ENCODE data around the gene EFCAB8. TPM values are rescaled to one million over a fixed set of nuclear protein-coding genes. Genes with fewer than 3 reads are reported as not detected.
A peak's percentile ranks its signal among the peaks of the same experiment; 100 is the strongest.
"Not testable (repeated sequence)": the region's sequence is repeated elsewhere in the genome, so short reads cannot be mapped to it uniquely, and the experiment has no call there.

The EFCAB8 gene
- total RNA-seq, 2 experiments from 2014 or later = 0.25 to 0.55 TPM

DNA sequence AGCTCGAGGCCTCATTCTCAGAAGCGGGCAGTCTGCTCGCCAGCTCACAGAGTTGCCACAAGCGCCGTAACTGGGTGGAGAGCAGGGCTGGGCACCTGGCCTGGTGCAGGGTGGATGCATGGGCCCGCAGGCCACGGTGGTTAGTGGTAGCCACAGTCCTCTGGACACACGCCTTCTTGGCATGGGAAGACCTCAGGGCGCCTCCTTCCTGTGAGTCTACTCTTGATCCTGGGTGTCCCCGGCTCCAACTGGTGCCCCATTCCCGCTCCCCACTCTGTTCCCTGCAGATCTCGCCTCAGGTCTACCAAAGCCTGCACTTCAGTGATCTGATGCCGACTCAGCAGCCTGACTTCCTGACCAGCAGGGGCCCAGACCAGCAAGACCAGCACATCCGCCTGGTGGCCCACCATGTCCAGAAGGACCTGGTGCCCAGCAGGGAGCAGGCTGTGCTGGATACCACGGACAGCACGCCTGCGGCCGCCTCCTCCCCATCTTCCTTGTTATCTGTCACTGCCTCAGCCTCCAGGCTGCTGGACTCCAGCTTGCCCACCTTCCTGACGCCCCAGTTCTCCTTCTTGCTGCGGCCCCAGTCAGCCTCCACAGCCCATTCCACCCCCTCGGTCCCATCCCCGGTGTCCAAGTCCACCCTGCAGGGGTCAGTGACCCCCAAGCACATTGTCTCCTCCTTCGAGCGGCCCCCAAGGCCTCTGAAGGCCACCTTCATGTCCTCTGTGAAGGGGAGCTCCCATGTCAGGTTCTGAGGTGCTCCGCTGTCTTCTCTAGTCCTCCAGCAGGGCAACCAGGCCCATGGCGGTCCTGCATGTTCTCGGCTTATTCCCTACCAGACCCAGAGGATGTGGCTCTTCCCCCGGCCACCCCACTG is 102.4 kb downstream of the EFCAB8 start:
- Mint-ChIP-seq H3K9me3 (peaks cover 14% of the 10 kb centered on the region), H3K27me3 (peaks cover 3% of the 10 kb centered on the region), H3K27ac (no peak overlapping the region), H3K36me3 (ENCODE audit: low read depth) (peaks cover 15% of the 10 kb centered on the region), H3K4me1 (peaks cover 11% of the 10 kb centered on the region), H3K4me3 (no peak overlapping the region)
- POLR2A ChIA-PET = no interaction called here
- DNase-seq = peak; percentile 12
- CTCF ChIA-PET = no interaction called here

GRCh38 chr20:32962053-32962452 is 103.3 kb downstream of the EFCAB8 start:
- peak; percentile 13 for DNase-seq
- H3K4me1 Mint-ChIP-seq = peaks cover 20% of the 10 kb centered on the region
- H3K27ac Mint-ChIP-seq = no peak overlapping the region
- H3K9me3 Mint-ChIP-seq = peaks cover 10% of the 10 kb centered on the region
- ChIA-PET CTCF (interaction anchor here (0.7 kb wide), 1 partner anchor 19 kb away, joined by 3 read pairs; no protein-coding TSS in a partner anchor), POLR2A (no interaction called here)
- peaks cover 10% of the 10 kb centered on the region for H3K36me3 Mint-ChIP-seq (ENCODE audit: low read depth)
- H3K4me3 Mint-ChIP-seq = no peak overlapping the region
- peaks cover 2% of the 10 kb centered on the region for H3K27me3 Mint-ChIP-seq

- peak; percentile 12 for DNase-seq
- H3K4me3 Mint-ChIP-seq; POLR2A ChIA-PET; H3K27ac Mint-ChIP-seq; H3K27me3 Mint-ChIP-seq; H3K9me3 Mint-ChIP-seq; H3K36me3 Mint-ChIP-seq (ENCODE audit: low read depth): not testable (repeated sequence)
- CTCF ChIA-PET = interaction anchor here (0.7 to 0.8 kb wide), 2 partner anchors 9 to 19 kb away, joined by 3 to 4 read pairs; no protein-coding TSS in a partner anchor
- H3K4me1 Mint-ChIP-seq = peaks cover 26% of the 10 kb centered on the region
These were observed 103.9 kb downstream of the EFCAB8 start for GRCh38 chr20:32962646-32963045.

DNA sequence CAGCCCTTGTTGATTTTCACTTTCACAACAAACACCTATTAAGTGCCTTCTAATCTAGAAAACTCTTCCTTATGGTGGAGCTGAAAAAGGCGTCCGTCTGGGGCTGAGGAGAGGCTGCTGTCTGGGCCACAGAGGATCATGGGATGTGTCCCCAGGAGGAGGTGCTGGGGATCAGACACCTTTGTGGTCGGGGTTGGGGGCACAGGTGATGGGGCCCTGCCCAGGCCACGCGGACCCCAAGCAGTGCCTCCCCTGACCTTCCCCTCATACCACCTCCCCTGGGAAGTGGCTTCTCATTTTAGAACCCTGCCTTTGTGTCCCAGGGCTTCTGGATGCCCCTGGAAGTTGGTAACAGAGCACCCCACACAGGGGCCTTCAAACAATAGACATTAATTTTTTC is 104.5 kb downstream of the EFCAB8 start:
- POLR2A ChIA-PET = interaction anchor here (1.1 kb wide), 1 partner anchor 9 kb away, joined by 3 read pairs; no protein-coding TSS in a partner anchor
- peaks cover 32% of the 10 kb centered on the region for H3K4me1 Mint-ChIP-seq

GRCh38 chr20:32964575-32964974 is 105.9 kb downstream of the EFCAB8 start:
- Mint-ChIP-seq H3K36me3 (ENCODE audit: low read depth) (no peaks in the 10 kb centered on the region), H3K4me1 (peaks cover 46% of the 10 kb centered on the region), H3K27ac (no peak overlapping the region), H3K27me3 (no peaks in the 10 kb centered on the region), H3K9me3 (no peaks in the 10 kb centered on the region), H3K4me3 (no peak overlapping the region)
- CTCF ChIA-PET = no interaction called here
- POLR2A ChIA-PET = interaction anchor here (4.9 kb wide), 1 partner anchor 19 kb away, joined by 21 read pairs; no protein-coding TSS in a partner anchor
- peak; percentile 14 for DNase-seq

More for the DNA sequence above, 104.5 kb downstream of the EFCAB8 start:
- H3K9me3 Mint-ChIP-seq = peaks cover 1% of the 10 kb centered on the region
- peaks cover 1% of the 10 kb centered on the region for H3K36me3 Mint-ChIP-seq (ENCODE audit: low read depth)
- CTCF ChIA-PET = interaction anchor here (0.8 kb wide), 1 partner anchor 9 kb away, joined by 4 read pairs; no protein-coding TSS in a partner anchor
- no peak overlapping the region for H3K27ac Mint-ChIP-seq
- H3K27me3 Mint-ChIP-seq = no peaks in the 10 kb centered on the region
- H3K4me3 Mint-ChIP-seq = no peak overlapping the region
- DNase-seq = peak; percentile 12

- no peak overlapping the region for H3K4me3 Mint-ChIP-seq
- H3K27me3 Mint-ChIP-seq = no peaks in the 10 kb centered on the region
These were observed 106.4 kb downstream of the EFCAB8 start for GRCh38 chr20:32965115-32965514.

DNA sequence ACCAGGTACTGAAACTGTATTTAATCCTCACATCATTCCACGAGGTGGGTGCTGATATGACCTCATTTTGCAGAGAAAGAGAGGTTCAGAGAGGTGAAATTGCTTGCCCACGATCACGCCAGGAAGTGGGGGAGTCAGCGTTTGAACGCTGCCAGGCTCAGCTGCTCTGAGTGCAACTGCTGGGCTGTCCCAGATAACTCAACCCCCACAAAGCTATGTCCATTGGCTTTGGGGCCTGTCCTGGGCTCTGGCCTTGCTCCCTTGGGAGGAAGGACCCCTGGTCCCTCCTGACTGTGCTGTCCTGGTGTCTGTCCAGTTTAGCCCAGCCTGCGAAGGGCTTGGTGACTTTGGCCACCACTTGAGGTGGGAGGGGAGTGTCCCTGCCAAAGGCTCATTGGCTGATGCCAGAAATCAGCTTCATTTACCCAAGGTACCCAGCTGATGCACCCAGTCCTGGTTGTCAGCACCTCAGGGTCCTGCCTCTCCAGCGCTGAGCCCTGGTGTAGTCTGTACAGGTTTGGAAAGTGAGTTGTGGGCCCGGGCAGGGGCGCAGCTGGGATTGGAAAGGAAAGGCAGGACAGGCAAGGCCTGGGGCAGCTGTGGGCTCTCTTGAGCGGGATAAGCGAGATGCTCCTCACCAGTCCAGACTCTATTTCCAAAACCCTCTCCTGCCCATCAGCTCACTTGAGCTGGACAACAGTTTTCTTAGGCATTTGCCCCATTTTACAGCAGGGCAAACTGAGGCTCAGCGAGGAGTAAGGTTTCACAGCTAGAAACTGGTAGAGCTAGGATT is 107.1 kb downstream of the EFCAB8 start:
- Mint-ChIP-seq H3K36me3 (ENCODE audit: low read depth) (no peaks in the 10 kb centered on the region), H3K4me3 (no peak overlapping the region), H3K4me1 (peaks cover 56% of the 10 kb centered on the region), H3K27me3 (no peaks in the 10 kb centered on the region), H3K9me3 (no peaks in the 10 kb centered on the region), H3K27ac (peak overlapping the region; percentile 31)
- ChIA-PET POLR2A (interaction anchor here (3.4 to 4.9 kb wide), 2 partner anchors 11 to 20 kb away, joined by 21 to 26 read pairs; no protein-coding TSS in a partner anchor), CTCF (interaction anchor here (0.7 to 2.7 kb wide), 3 partner anchors 20 to 39 kb away, joined by 5 to 18 read pairs (median 12); partner anchors contain the start of gene SUN5)
- DNase-seq = peak; percentile 43

More at GRCh38 chr20:32965115-32965514, 106.4 kb downstream of the EFCAB8 start:
- Mint-ChIP-seq H3K27ac (no peak overlapping the region), H3K36me3 (ENCODE audit: low read depth) (no peaks in the 10 kb centered on the region), H3K9me3 (no peaks in the 10 kb centered on the region), H3K4me1 (peaks cover 51% of the 10 kb centered on the region)
- DNase-seq = peak; percentile 13
- CTCF ChIA-PET = interaction anchor here (0.7 kb wide), 1 partner anchor 20 kb away, joined by 5 read pairs; no protein-coding TSS in a partner anchor
- POLR2A ChIA-PET = interaction anchor here (3.4 to 4.9 kb wide), 2 partner anchors 12 to 20 kb away, joined by 21 to 26 read pairs; no protein-coding TSS in a partner anchor

GRCh38 chr20:32966382-32966781 is 107.7 kb downstream of the EFCAB8 start:
- no peaks in the 10 kb centered on the region for H3K9me3 Mint-ChIP-seq
- H3K36me3 Mint-ChIP-seq (ENCODE audit: low read depth) = no peaks in the 10 kb centered on the region
- CTCF ChIA-PET = interaction anchor here (2.6 to 2.7 kb wide), 2 partner anchors 21 to 38 kb away, joined by 12 to 18 read pairs; partner anchors contain the start of gene SUN5
- DNase-seq = peak; percentile 15
- POLR2A ChIA-PET = interaction anchor here (1.0 to 4.9 kb wide), 4 partner anchors 10 to 39 kb away, joined by 3 to 26 read pairs (median 12); no protein-coding TSS in a partner anchor
- no peak overlapping the region for H3K4me3 Mint-ChIP-seq
- H3K4me1 Mint-ChIP-seq = peaks cover 60% of the 10 kb centered on the region
- no peaks in the 10 kb centered on the region for H3K27me3 Mint-ChIP-seq
- peak overlapping the region; percentile 31 for H3K27ac Mint-ChIP-seq

- CTCF ChIA-PET = interaction anchor here (2.6 to 2.7 kb wide), 2 partner anchors 21 to 38 kb away, joined by 12 to 18 read pairs; partner anchors contain the start of gene SUN5
- no peak overlapping the region for H3K27ac Mint-ChIP-seq
- peak; percentile 80 for DNase-seq
- H3K9me3 Mint-ChIP-seq = no peaks in the 10 kb centered on the region
- H3K4me1 Mint-ChIP-seq = peaks cover 60% of the 10 kb centered on the region
- no peaks in the 10 kb centered on the region for H3K27me3 Mint-ChIP-seq
- peak overlapping the region; percentile 27 for H3K4me3 Mint-ChIP-seq
- POLR2A ChIA-PET = interaction anchor here (0.6 to 4.9 kb wide), 8 partner anchors 10 to 205 kb away, joined by 3 to 26 read pairs (median 4); partner anchors contain the start of gene DNMT3B
- no peaks in the 10 kb centered on the region for H3K36me3 Mint-ChIP-seq (ENCODE audit: low read depth)
These were observed 108.4 kb downstream of the EFCAB8 start for GRCh38 chr20:32966881-32967781.

DNA sequence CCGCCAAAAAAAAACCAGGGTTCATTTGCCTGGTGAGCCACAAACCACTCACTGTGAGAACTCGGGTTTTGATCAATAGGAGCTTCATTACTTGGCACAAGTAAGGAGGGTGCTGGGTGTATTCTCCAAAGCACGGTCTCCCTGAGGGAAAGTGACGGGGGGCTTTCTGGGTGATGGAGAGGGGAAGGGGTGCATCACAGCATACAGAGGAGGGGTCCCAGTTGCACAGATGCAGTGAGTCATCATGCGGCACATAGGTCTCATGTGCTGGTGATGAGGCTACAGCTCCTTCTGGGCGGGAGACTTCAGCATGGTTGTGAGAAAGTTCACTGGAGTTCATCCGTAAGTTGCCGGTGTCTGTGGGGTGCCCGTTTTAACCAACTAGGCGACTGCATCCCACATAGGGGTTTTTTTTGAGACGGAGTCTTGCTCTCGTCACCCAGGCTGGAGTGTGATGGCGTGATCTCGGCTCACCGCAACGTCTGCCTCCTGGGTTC is 109.3 kb downstream of the EFCAB8 start:
- Mint-ChIP-seq H3K27me3 (no peaks in the 10 kb centered on the region), H3K9me3 (no peaks in the 10 kb centered on the region), H3K4me1 (peaks cover 60% of the 10 kb centered on the region), H3K27ac (no peak overlapping the region), H3K36me3 (ENCODE audit: low read depth) (no peaks in the 10 kb centered on the region), H3K4me3 (no peak overlapping the region)
- peak; percentile 36 for DNase-seq
- POLR2A ChIA-PET = interaction anchor here (0.6 to 4.9 kb wide), 6 partner anchors 9 to 206 kb away, joined by 3 to 26 read pairs (median 4); partner anchors contain the start of gene DNMT3B
- CTCF ChIA-PET = interaction anchor here (2.6 to 2.7 kb wide), 2 partner anchors 22 to 37 kb away, joined by 12 to 18 read pairs; partner anchors contain the start of gene SUN5

GRCh38 chr20:32968478-32969241 is 109.9 kb downstream of the EFCAB8 start:
- H3K36me3 Mint-ChIP-seq (ENCODE audit: low read depth) = peaks cover 1% of the 10 kb centered on the region
- POLR2A ChIA-PET = interaction anchor here (3.4 to 4.9 kb wide), 2 partner anchors 8 to 23 kb away, joined by 21 to 26 read pairs; no protein-coding TSS in a partner anchor
- no peak overlapping the region for H3K4me3 Mint-ChIP-seq
- DNase-seq = peak; percentile 16
- peaks cover 60% of the 10 kb centered on the region for H3K4me1 Mint-ChIP-seq
- no peaks in the 10 kb centered on the region for H3K27me3 Mint-ChIP-seq
- CTCF ChIA-PET = interaction anchor here (1.1 to 2.7 kb wide), 3 partner anchors 23 to 36 kb away, joined by 3 to 18 read pairs (median 12); partner anchors contain the start of gene SUN5
- H3K27ac Mint-ChIP-seq = no peak overlapping the region
- no peaks in the 10 kb centered on the region for H3K9me3 Mint-ChIP-seq
